ENCODE data around the gene IZUMO4. TPM values are rescaled to one million over a fixed set of nuclear protein-coding genes. Genes with fewer than 3 reads are reported as not detected.

IZUMO4 gene
- total RNA-seq, 1 experiment from 2014 or later: 1.5 TPM

DNA sequence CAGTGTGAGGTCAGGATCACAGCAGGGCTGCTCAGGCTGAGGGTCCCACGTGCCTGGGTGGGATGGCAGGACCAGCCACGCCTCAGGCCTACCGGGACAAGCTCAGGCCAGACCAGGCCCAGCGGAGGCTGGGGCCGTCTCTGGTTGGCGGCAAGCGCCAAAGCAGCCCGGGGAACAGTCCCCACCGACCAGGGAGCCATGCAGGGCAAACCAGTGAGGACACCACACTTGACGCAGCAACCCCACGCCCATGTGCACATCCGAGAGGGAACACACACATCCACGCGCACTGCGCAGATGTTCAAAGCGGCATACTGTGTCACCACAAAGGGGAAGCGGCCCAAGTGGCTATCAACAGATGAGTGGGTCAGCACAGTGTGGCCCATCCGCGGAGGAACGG lies 15.2 kb downstream of the IZUMO4 start:
- H3F3A ChIP-seq (ENCODE audit: insufficient read depth, low read depth): no peaks in the 10 kb centered on the region
- H3K9me2 ChIP-seq (ENCODE audit: insufficient read depth): no peaks in the 10 kb centered on the region
- intact Hi-C loops (cut with micrococcal nuclease; ENCODE audit: unreplicated experiment): no loop called here
- POLR2A ChIA-PET (ENCODE audit: unreplicated experiment): no interaction called here
- no peaks in the 10 kb centered on the region for H3K4me1 ChIP-seq (replicated peaks; ENCODE audit: insufficient read depth)
- no peak for TF ChIP-seq EZH2 (IDR thresholded peaks at IDR 0.05; ENCODE audit: low read depth)
- TF ChIP-seq, protein P1, sequence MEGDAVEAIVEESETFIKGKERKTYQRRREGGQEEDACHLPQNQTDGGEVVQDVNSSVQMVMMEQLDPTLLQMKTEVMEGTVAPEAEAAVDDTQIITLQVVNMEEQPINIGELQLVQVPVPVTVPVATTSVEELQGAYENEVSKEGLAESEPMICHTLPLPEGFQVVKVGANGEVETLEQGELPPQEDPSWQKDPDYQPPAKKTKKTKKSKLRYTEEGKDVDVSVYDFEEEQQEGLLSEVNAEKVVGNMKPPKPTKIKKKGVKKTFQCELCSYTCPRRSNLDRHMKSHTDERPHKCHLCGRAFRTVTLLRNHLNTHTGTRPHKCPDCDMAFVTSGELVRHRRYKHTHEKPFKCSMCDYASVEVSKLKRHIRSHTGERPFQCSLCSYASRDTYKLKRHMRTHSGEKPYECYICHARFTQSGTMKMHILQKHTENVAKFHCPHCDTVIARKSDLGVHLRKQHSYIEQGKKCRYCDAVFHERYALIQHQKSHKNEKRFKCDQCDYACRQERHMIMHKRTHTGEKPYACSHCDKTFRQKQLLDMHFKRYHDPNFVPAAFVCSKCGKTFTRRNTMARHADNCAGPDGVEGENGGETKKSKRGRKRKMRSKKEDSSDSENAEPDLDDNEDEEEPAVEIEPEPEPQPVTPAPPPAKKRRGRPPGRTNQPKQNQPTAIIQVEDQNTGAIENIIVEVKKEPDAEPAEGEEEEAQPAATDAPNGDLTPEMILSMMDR (conservative IDR thresholded peaks at IDR 0.05): no peak
- H3K9me3 ChIP-seq (ENCODE audit: insufficient read depth, low read depth): no peaks in the 10 kb centered on the region
- H3K27me3 ChIP-seq (ENCODE audit: insufficient read depth, low read depth): no peaks in the 10 kb centered on the region
- no peaks in the 10 kb centered on the region for H4K20me1 ChIP-seq (ENCODE audit: insufficient read depth)
- H3K27ac ChIP-seq: no peak overlapping the region
- H3K4me3 ChIP-seq: no peak overlapping the region
- H3K36me3 ChIP-seq (ENCODE audit: low read depth): no peaks in the 10 kb centered on the region
- H3K4me2 ChIP-seq: no peak overlapping the region
- no peaks in the 10 kb centered on the region for H3K79me2 ChIP-seq (ENCODE audit: low read depth)
- DNase-seq: no peak
- BruUV-seq (replicated peaks): no TSS peak
- H2AFZ ChIP-seq: no peak overlapping the region
- CTCF ChIA-PET: no interaction called here

DNA sequence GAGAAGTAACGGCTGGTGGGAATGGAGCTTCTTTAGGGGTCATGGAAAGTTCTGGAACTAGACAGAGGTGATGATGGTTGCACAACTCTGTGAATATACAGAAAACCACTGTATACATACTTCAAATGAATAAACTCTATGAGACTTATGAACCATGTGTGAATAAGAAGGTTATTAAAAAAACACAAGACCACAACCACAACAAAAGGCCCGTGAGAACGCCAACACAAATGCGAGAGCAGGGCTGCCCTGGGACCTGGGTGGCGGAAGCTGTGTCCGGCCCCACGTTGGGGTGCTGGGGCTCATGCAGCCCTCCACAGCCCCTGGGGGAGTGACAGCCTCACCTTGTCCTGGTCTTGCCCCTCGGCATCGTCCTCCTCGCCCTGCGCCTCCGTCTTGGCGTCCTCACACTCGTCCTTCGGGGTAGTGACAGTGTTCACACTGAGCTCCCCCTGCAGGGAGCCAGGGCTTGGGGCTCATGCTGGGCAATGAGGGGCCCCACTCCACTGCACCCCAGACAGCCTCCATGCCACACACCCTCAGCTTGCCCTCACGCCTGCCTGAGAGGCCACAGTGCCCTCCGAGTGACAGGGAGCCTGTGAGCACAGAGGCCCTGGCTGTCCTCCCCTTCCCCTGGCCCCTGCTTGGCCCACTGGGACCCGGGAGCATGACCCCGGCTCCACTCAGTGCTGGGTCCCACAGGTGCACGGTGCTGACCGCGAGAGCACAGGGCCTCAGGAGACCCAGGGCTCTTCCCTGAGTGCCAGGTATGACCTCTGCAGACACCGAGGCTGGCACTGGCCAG lies 16.0 kb downstream of the IZUMO4 start:
- TF ChIP-seq, protein P1 (conservative IDR thresholded peaks at IDR 0.05): no peak
- no peak for TF ChIP-seq EZH2 (IDR thresholded peaks at IDR 0.05; ENCODE audit: low read depth)
- intact Hi-C loops (cut with micrococcal nuclease; ENCODE audit: unreplicated experiment): no loop called here
- H3K4me3 ChIP-seq: no peak overlapping the region
- no peaks in the 10 kb centered on the region for H3K79me2 ChIP-seq (ENCODE audit: low read depth)
- CTCF ChIA-PET: no interaction called here
- H3K9me2 ChIP-seq (ENCODE audit: insufficient read depth): no peaks in the 10 kb centered on the region
- no peaks in the 10 kb centered on the region for H3K9me3 ChIP-seq (ENCODE audit: insufficient read depth, low read depth)
- no TSS peak for BruUV-seq (replicated peaks)
- H3K4me1 ChIP-seq (replicated peaks; ENCODE audit: insufficient read depth): no peaks in the 10 kb centered on the region
- H3F3A ChIP-seq (ENCODE audit: insufficient read depth, low read depth): no peaks in the 10 kb centered on the region
- H3K27me3 ChIP-seq (ENCODE audit: insufficient read depth, low read depth): no peaks in the 10 kb centered on the region
- no peaks in the 10 kb centered on the region for H3K36me3 ChIP-seq (ENCODE audit: low read depth)
- DNase-seq: no peak
- no peak overlapping the region for H3K4me2 ChIP-seq
- POLR2A ChIA-PET (ENCODE audit: unreplicated experiment): no interaction called here
- H4K20me1 ChIP-seq (ENCODE audit: insufficient read depth): no peaks in the 10 kb centered on the region
- H2AFZ ChIP-seq: no peak overlapping the region
- no peak overlapping the region for H3K27ac ChIP-seq

DNA sequence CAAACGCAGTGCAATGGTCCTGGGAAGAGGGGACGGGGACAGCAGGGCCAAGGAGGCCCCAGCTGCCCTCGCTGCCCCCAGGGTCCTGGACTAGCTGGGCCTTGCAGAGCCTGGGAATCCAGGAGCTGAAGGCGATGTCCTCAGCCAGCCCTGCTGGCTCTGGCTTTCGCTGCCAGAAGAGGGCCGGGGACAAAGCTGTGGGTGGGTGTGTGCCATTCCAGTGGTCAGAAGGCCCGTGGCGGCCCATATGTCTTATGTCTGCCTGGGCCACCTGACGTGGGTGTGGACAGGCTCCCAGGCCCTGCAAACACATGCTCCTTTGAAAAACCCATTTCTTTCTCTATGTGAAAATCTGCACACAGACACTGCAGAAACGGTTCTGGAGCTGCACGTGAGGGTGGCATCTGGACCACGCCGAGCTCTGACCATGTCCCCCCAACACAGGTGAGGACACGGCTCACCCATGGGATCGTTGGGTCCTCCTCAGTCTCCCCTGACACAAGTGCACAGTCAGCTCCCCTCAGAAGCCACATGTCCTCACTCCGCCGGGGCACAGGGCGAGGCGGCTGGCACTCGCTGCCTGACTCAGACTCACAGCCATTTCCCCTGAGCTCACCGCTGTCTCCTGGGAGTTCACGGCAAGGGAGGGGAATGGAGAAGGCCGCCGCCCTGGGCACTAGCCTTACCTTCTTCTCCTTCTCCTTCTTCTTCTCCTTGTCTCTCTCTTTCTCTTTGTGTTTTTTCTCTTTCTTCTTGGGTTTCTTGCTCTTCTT lies 16.9 kb downstream of the IZUMO4 start:
- Histone ChIP-seq H3F3A (ENCODE audit: insufficient read depth, low read depth) (no peaks in the 10 kb centered on the region), H3K9me3 (ENCODE audit: insufficient read depth, low read depth) (no peaks in the 10 kb centered on the region), H3K36me3 (ENCODE audit: low read depth) (no peaks in the 10 kb centered on the region), H4K20me1 (ENCODE audit: insufficient read depth) (no peaks in the 10 kb centered on the region), H3K27ac (no peak overlapping the region), H3K4me1 (replicated peaks; ENCODE audit: insufficient read depth) (no peaks in the 10 kb centered on the region), H3K4me3 (no peak overlapping the region), H3K4me2 (no peak overlapping the region), H3K79me2 (ENCODE audit: low read depth) (no peaks in the 10 kb centered on the region), H3K27me3 (ENCODE audit: insufficient read depth, low read depth) (no peaks in the 10 kb centered on the region), H2AFZ (no peak overlapping the region), H3K9me2 (ENCODE audit: insufficient read depth) (no peaks in the 10 kb centered on the region)
- ChIA-PET POLR2A (ENCODE audit: unreplicated experiment) (no interaction called here), CTCF (no interaction called here)
- intact Hi-C loops (cut with micrococcal nuclease; ENCODE audit: unreplicated experiment): no loop called here
- DNase-seq: peak in 1 of 2 experiments; percentile 37
- BruUV-seq (replicated peaks): no TSS peak
- TF ChIP-seq, protein P1 (conservative IDR thresholded peaks at IDR 0.05): no peak
- no peak for TF ChIP-seq EZH2 (IDR thresholded peaks at IDR 0.05; ENCODE audit: low read depth)

All from PC-9 (cell line).